ENCODE data around the gene MTFR1L.

The MTFR1L gene

DNA sequence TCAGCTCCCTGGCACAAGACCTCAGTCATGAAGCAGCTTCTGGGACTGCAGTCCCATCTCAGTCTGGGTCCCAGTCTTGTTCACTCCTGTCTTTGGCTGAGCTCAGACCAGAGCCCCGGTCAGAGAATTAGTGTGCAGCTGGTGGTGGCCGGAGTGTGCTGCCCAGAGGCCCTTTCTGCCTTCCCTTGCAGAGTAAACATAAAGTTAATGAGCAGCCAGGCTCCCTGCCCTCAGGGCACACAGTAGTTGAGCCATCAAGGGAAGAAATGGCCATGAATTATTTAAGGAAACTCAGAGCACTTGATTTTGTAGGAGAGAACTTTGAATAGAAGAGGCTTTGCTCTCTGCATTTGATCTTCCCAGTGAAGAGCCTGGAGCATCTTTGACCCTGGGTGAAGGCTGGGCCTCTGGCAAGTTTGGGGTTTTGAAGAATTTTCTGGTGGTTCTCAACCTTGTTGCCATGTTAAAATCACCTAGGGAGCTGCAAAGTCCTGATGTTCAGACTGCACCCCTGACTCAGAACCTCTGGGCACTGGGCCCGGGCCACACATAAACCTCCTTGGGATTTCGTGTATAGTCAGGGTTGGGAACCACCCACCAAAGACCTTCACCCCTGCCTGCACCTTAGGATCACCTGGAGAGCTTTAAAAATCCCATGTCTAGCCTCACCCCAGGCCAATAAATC lies 46.2 kb upstream of the MTFR1L start:
- no peak overlapping the region for H3K4me3 ChIP-seq (ENCODE audit: low read depth, low read length)
- TF ChIP-seq MYC (IDR thresholded peaks at IDR 0.05; ENCODE audit: low read depth, low read length) (no peak), POLR2A (IDR thresholded peaks at IDR 0.05; ENCODE audit: extremely low read depth, insufficient read length) (no peak)
- TF ChIP-seq, protein P1, sequence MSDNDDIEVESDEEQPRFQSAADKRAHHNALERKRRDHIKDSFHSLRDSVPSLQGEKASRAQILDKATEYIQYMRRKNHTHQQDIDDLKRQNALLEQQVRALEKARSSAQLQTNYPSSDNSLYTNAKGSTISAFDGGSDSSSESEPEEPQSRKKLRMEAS (IDR thresholded peaks at IDR 0.05; ENCODE audit: low read depth, low read length), result no peak
- TF ChIP-seq, protein P2, sequence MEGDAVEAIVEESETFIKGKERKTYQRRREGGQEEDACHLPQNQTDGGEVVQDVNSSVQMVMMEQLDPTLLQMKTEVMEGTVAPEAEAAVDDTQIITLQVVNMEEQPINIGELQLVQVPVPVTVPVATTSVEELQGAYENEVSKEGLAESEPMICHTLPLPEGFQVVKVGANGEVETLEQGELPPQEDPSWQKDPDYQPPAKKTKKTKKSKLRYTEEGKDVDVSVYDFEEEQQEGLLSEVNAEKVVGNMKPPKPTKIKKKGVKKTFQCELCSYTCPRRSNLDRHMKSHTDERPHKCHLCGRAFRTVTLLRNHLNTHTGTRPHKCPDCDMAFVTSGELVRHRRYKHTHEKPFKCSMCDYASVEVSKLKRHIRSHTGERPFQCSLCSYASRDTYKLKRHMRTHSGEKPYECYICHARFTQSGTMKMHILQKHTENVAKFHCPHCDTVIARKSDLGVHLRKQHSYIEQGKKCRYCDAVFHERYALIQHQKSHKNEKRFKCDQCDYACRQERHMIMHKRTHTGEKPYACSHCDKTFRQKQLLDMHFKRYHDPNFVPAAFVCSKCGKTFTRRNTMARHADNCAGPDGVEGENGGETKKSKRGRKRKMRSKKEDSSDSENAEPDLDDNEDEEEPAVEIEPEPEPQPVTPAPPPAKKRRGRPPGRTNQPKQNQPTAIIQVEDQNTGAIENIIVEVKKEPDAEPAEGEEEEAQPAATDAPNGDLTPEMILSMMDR (IDR thresholded peaks at IDR 0.05; ENCODE audit: low read depth, low read length), result no peak
- no peak for DNase-seq (ENCODE audit: low read depth)

DNA sequence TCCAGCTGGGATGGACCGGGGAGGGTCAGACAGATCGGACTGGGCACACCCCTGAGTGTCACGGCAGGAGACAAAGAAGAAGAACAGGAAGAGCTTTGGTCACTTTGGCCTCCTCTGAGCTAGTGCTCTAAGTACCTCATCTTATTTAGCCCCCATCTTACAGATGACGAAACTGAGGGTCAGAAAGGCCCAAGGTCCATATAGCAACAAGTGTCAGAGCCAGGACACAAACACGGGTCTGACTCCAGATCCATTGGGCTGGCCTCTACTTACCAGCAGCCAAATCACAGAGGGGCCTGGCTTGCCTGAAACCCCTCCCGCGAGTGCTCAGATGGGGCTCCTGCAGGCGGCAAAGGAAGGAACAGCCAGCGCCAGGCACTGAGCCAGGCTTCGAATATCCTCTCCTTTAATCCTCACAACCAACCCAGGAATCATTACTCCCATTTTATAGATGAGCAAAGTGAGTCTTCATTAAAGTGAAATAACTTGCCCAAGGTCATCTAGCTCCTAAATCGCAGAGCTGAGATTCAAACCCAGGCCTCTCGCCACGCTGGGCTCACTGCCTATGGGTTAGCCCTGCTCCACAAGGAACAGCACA lies 45.4 kb upstream of the MTFR1L start:
- TF ChIP-seq MYC (IDR thresholded peaks at IDR 0.05; ENCODE audit: low read depth, low read length), result no peak
- TF ChIP-seq, protein P1 (IDR thresholded peaks at IDR 0.05; ENCODE audit: low read depth, low read length), result no peak
- no peak for TF ChIP-seq POLR2A (IDR thresholded peaks at IDR 0.05; ENCODE audit: extremely low read depth, insufficient read length)
- TF ChIP-seq, protein P2 (IDR thresholded peaks at IDR 0.05; ENCODE audit: low read depth, low read length), result no peak
- H3K4me3 ChIP-seq (ENCODE audit: low read depth, low read length), result no peak overlapping the region
- DNase-seq (ENCODE audit: low read depth), result no peak

DNA sequence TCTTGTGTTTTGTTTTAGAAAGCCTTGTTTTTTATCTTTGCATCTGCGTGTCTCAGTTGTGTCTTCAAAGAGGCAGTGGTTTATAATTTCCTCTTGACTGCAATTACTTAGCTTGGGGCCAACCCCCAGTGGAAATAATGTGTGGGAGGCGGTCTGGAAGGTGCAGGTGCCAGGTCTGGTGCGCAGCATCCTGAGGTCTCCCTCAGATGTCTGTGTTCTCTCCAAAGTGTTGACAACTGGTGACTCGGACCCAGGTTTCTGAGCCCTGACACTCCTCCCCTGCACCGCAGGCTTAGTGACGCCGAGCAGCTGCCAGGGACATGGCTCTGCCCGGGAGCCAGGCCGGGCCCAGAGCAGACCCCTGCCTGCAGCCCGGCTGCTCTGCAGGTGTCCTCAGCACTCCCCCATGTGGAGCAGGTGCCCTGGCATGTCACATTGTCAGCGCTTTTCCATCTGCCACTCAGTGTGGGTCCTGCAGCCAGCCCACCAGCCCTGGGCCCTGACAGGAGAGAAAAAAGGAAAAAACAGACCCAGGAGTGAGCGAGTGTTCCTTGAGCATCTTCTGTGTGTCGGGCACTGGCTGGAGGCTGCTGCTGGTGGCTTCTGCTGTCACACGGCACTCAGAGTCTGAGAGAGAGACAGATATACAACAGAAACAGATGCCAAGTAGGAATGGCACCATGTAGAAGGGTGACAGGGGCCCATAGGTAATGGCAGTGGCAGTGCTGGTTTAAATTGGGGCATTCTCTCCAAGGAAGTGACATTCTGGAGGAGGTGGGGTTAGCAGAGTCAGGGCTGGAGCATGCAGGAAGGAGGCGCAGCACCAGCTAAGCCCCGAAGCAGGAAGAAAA lies 44.6 kb upstream of the MTFR1L start:
- H3K4me3 ChIP-seq (ENCODE audit: low read depth, low read length), result no peak overlapping the region
- DNase-seq (ENCODE audit: low read depth), result no peak
- TF ChIP-seq POLR2A (IDR thresholded peaks at IDR 0.05; ENCODE audit: extremely low read depth, insufficient read length) (no peak), MYC (IDR thresholded peaks at IDR 0.05; ENCODE audit: low read depth, low read length) (no peak)
- TF ChIP-seq, protein P1 (IDR thresholded peaks at IDR 0.05; ENCODE audit: low read depth, low read length), result no peak
- TF ChIP-seq, protein P2 (IDR thresholded peaks at IDR 0.05; ENCODE audit: low read depth, low read length), result no peak

DNA sequence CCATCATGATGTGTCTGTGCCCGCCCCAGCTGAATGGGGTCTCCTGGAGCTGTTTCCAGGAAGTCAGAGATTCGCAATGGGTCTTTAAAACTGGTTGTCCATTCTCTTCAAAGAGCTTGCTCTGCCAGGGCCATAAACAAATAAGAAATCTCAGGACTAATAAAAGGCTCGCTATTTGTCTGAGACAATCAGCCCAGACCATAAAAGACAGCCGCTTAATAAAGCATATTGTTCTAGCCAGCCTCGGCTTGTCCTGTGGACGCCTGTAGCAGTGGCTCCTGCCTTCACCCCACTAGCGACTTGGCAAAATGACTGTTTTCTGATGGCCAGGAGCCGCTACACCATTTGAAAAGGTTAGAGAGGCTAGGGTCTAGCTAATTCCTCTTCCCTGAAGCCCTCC lies 40.4 kb upstream of the MTFR1L start:
- no peak for DNase-seq (ENCODE audit: low read depth)
- no peak overlapping the region for H3K4me3 ChIP-seq (ENCODE audit: low read depth, low read length)
- TF ChIP-seq POLR2A (IDR thresholded peaks at IDR 0.05; ENCODE audit: extremely low read depth, insufficient read length) (no peak), MYC (IDR thresholded peaks at IDR 0.05; ENCODE audit: low read depth, low read length) (no peak)
- TF ChIP-seq, protein P1 (IDR thresholded peaks at IDR 0.05; ENCODE audit: low read depth, low read length), result no peak
- TF ChIP-seq, protein P2 (IDR thresholded peaks at IDR 0.05; ENCODE audit: low read depth, low read length), result no peak

DNA sequence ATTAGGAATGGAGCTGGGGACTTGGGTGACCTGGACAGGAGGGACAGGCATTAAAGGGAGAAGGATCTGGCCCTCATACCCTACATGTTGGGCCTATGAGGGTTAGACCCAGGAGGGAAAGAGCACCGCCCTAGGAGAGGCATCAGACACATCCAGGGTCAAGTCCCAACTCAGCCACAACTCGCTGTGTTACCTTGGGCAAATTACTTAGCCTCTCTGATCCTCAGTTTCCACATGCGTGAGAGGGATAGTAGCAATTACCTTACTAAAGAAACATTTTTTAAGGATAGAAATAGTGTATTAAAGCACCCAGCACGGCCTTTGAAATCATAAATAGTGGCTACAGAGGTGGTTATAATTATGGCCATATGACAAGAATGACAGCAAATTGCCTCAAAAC lies 39.9 kb upstream of the MTFR1L start:
- H3K4me3 ChIP-seq (ENCODE audit: low read depth, low read length), result no peak overlapping the region
- DNase-seq (ENCODE audit: low read depth), result no peak
- no peak for TF ChIP-seq POLR2A (IDR thresholded peaks at IDR 0.05; ENCODE audit: extremely low read depth, insufficient read length)
- TF ChIP-seq, protein P2 (IDR thresholded peaks at IDR 0.05; ENCODE audit: low read depth, low read length), result no peak
- TF ChIP-seq, protein P1 (IDR thresholded peaks at IDR 0.05; ENCODE audit: low read depth, low read length), result no peak
- no peak for TF ChIP-seq MYC (IDR thresholded peaks at IDR 0.05; ENCODE audit: low read depth, low read length)
